GM13977 (cell line): ENCODE results near the gene SRPK1.

Experiments
- DNase-seq: peaks from one replicate; pipeline ENCODE4 v3.0.0; 2012; ENCODE audit warnings: low spot score
- CTCF ChIP-seq: IDR thresholded peaks from 2 replicates; pipeline ENCODE4 v1.5.1; 2012; ENCODE audit warnings: mild to moderate bottlenecking, control low read depth; ENCODE audit not compliant: insufficient read depth; ENCODE audit errors: extremely low read depth, missing control alignments
- in situ Hi-C: fragments of 300-500 bp; cut with MboI; formaldehyde crosslinking; loops from one replicate; pipeline ENCODE4 v1.12.0; 2022; ENCODE audit warnings: low sequenced_read_pairs, low pct_unique_long_range_greater_than_20kb, mixed read lengths, inconsistent platforms; ENCODE audit not compliant: unreplicated experiment

The SRPK1 gene

DNA sequence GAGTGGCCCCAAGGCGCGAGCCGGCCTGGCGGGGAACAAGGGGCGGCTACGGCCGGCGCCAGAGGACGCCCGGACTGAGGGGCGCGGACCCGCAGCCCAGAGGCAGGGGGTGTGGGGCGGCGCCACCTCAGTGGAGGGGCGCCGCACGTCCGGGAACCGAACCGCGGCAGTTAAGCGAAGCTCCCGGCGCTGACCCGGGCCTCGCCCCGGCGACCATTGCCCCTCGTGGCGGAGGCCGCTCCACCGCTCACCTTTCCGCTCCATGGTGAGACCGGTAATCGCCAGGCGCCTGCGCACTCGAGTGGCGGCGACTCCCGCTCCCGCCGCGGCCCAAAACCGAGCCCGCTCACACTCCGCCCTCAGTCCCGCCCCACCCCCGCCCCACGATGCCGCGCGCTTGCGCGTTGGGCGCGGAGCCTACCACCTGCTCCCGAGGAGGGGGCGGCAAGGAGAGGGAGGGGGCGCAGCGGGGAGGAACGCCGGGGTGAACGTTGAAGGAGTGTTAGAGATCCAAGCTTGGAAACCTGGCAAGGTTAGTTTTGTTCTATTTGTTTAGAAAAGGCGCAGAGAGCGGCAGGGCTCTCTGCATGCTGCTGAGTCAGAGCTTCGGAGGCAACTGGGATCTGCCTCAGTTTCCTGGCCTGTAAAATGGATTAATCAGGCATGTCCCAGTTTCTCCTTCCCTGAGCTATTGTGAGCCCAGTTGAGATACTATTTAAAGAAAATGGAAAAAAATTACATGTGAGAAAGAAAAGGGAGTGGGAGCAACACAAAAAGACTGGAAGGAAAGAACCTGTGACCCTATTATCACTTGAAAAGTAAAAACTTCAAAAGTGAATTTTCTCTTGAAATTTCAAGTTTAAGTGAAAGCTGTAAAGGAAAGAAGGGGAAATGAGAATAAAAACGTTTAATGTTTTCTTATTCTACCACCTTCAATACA lies at the start of gene SRPK1:
SRPK1 (minus strand) TSS at position 306 of the 940 bp plus-strand sequence; CDS start at position 264, 42 bp downstream.
- TF ChIP-seq CTCF, result no peak
- DNase-seq, result peak; percentile 97
- in situ Hi-C loops, result no loop called here

- in situ Hi-C loops, result no loop called here
- no peak for TF ChIP-seq CTCF
- no peak for DNase-seq
These were observed 49.3 kb upstream of the SRPK1 start for GRCh38 chr6:35970181-35970580.

- DNase-seq, result no peak
- in situ Hi-C loops, result no loop called here
- TF ChIP-seq CTCF, result no peak
These were observed 48.7 kb upstream of the SRPK1 start for GRCh38 chr6:35969646-35970045.

DNA sequence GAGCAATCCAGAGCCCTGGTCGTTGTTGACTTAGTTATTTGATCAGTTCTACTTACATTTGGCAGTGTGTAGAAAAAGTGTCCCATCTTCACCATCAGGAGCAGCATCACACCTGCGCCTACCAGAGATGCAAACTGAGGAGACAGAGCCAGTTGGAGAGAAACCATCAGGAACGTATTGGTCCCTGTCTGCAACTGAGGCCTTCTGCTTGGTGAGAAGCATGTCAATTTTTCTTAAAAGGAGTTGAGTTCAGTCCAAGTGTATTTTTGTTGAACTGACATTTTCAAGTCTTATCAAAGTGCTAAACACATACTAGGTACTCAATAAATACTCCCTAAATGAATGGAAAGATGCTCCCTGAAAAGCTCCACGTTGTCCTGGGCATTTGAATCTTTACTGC lies 47.9 kb upstream of the SRPK1 start:
- no peak for DNase-seq
- in situ Hi-C loops, result no loop called here
- no peak for TF ChIP-seq CTCF

- in situ Hi-C loops, result no loop called here
- no peak for TF ChIP-seq CTCF
- DNase-seq, result no peak
These were observed 46.3 kb upstream of the SRPK1 start for GRCh38 chr6:35967076-35967774.

DNA sequence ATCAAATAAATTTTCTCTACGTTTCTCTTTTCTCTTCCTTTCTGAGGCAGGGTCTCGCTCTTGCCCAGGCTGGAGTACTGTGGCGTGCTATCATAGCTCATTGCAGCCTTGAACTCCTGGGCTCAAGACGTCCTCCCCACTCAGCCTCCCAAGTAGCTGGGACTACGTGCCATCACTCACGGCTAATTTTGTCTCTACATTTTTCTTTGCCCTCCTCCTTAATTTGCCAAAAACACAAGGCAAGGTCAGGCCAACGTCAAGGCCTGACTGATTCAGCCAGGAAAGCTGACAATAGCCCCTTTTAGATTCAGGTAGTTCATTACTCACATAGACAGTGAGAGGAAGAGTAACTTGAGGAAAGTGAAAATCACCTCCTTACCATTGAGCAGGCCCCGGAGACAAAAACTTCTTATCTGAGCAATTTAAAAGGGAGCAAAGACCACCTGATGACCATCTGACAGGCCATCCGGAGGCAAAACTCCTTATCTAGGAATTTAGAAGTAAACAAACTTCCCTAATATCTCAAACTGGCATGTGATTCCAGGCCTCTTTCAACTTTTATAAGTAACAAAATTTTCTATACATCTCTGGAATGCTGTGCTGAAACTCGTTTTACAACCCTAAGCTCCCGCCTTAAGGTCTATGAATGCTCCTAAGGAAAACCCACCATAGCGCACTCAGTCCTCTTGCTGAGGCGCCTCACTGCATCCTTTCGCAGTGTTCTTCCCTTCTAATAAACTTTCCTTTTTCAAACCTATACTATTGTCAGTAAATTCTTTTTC lies 42.1 kb upstream of the SRPK1 start:
- no peak for TF ChIP-seq CTCF
- in situ Hi-C loops, result no loop called here
- no peak for DNase-seq
